HEK293 (cell line): Measurements from ENCODE around the gene ATP23.

ENCODE experiments used
- CTCF ChIA-PET: fragments of 350-600 bp; formaldehyde crosslinking; extraction: SDS; loops from one replicate; lab custom pipeline; 2021; ENCODE audit warnings: antibody characterized with exemption; lab: Yijun Ruan, JAX
- POLR2A ChIA-PET: fragments of 300-600 bp; formaldehyde crosslinking; extraction: SDS; loops from one replicate; lab custom pipeline; 2020; ENCODE audit warnings: antibody characterized with exemption, inconsistent platforms; lab: Yijun Ruan, JAX
- H3K27ac ChIP-seq: fragments of 200-500 bp; sonication (Bioruptor generic); 2 replicates; pipeline ENCODE4 v1.5.1; 2014; ENCODE audit warnings: low read depth, low read length, control low read depth, inconsistent platforms; ENCODE audit errors: extremely low read depth
- H3K36me3 ChIP-seq, 2 experiments: fragments of 200-500 bp in 1 of 2; sonication (Bioruptor generic) in 1 of 2; 1 replicate in 1 of 2; 2 replicates in 1 of 2; pipeline ENCODE4 v1.5.1; 2014 to 2017; ENCODE audit warnings: inconsistent platforms in 2 of 2, low read length in 2 of 2; ENCODE audit not compliant: control insufficient read depth in 2 of 2, insufficient read depth in 1 of 2
- H3K4me1 ChIP-seq: fragments of 200-500 bp; sonication (Bioruptor generic); 2 replicates; pipeline ENCODE4 v1.5.1; 2014; ENCODE audit warnings: mild to moderate bottlenecking, low read length, inconsistent platforms; ENCODE audit not compliant: control insufficient read depth, insufficient read depth
- H3K4me3 ChIP-seq: 2 replicates; pipeline ENCODE4 v1.5.1; 2011; ENCODE audit warnings: low read depth, mild to moderate bottlenecking, control low read depth, low read length, moderate library complexity
- H3K9me3 ChIP-seq: fragments of 200-500 bp; sonication (Bioruptor generic); 2 replicates; pipeline ENCODE4 v1.5.1; 2014; ENCODE audit warnings: low read depth, low read length, inconsistent platforms; ENCODE audit not compliant: control insufficient read depth, insufficient read depth
- EGR2 ChIP-seq: fragments of 450-650 bp; formaldehyde crosslinking; IDR thresholded peaks from 2 replicates; pipeline ENCODE4 v1.5.1; 2016; ENCODE audit warnings: low read depth, missing biosample characterization, missing genetic modification characterization
- PRDM1 ChIP-seq: fragments of 450-650 bp; formaldehyde crosslinking; IDR thresholded peaks from 2 replicates; pipeline ENCODE4; 2016; ENCODE audit warnings: missing biosample characterization, missing genetic modification characterization
- PRDM2 ChIP-seq: fragments of 450-650 bp; formaldehyde crosslinking; IDR thresholded peaks from 2 replicates; pipeline ENCODE4 v1.5.1; 2016; ENCODE audit warnings: missing biosample characterization, missing genetic modification characterization, borderline replicate concordance
- REST ChIP-seq: fragments of 450-650 bp; formaldehyde crosslinking; IDR thresholded peaks from 2 replicates; pipeline ENCODE4 v1.5.1; 2016; ENCODE audit warnings: missing biosample characterization, missing genetic modification characterization
- SP2 ChIP-seq: fragments of 450-650 bp; formaldehyde crosslinking; IDR thresholded peaks from 2 replicates; pipeline ENCODE4 v1.5.1; 2016; ENCODE audit warnings: missing biosample characterization, missing genetic modification characterization
- ZIC2 ChIP-seq: fragments of 450-650 bp; formaldehyde crosslinking; IDR thresholded peaks from 2 replicates; pipeline ENCODE4 v1.5.1; 2016; ENCODE audit warnings: missing biosample characterization, missing genetic modification characterization
- ZNF175 ChIP-seq: fragments of 450-650 bp; formaldehyde crosslinking; IDR thresholded peaks from 2 replicates; pipeline ENCODE4 v1.5.1; 2016; ENCODE audit warnings: missing biosample characterization, missing genetic modification characterization
- ZNF211 ChIP-seq: fragments of 450-650 bp; formaldehyde crosslinking; IDR thresholded peaks from 2 replicates; pipeline ENCODE4 v1.5.1; 2016; ENCODE audit warnings: low read depth, missing biosample characterization, missing genetic modification characterization
- ZNF37A ChIP-seq: fragments of 450-650 bp; IDR thresholded peaks from 2 replicates; pipeline ENCODE4 v1.5.1; 2018; ENCODE audit warnings: missing biosample characterization, missing genetic modification characterization
- ZNF501 ChIP-seq: fragments of 450-650 bp; formaldehyde crosslinking; IDR thresholded peaks from 2 replicates; pipeline ENCODE4 v1.5.1; 2016; ENCODE audit warnings: missing biosample characterization, missing genetic modification characterization
- ZNF514 ChIP-seq: fragments of 450-650 bp; formaldehyde crosslinking; IDR thresholded peaks from 2 replicates; pipeline ENCODE4 v1.5.1; 2016; ENCODE audit warnings: missing biosample characterization, missing genetic modification characterization
- ZNF518A ChIP-seq: fragments of 450-650 bp; formaldehyde crosslinking; conservative IDR thresholded peaks from 2 replicates; pipeline ENCODE4 v1.5.1; 2016; ENCODE audit warnings: low read depth, missing biosample characterization, missing genetic modification characterization
- ZNF558 ChIP-seq: fragments of 450-650 bp; formaldehyde crosslinking; IDR thresholded peaks from 2 replicates; pipeline ENCODE4 v1.5.1; 2016; ENCODE audit warnings: missing biosample characterization, missing genetic modification characterization
- ZNF561 ChIP-seq: fragments of 450-650 bp; IDR thresholded peaks from 2 replicates; pipeline ENCODE4 v1.5.1; 2018; ENCODE audit warnings: missing biosample characterization, missing genetic modification characterization, borderline replicate concordance
- ZNF704 ChIP-seq: fragments of 450-650 bp; formaldehyde crosslinking; IDR thresholded peaks from 2 replicates; pipeline ENCODE4 v1.5.1; 2016; ENCODE audit warnings: missing biosample characterization, missing genetic modification characterization
- ZNF707 ChIP-seq: fragments of 450-650 bp; formaldehyde crosslinking; IDR thresholded peaks from 2 replicates; pipeline ENCODE4 v1.5.1; 2016; ENCODE audit warnings: missing biosample characterization, missing genetic modification characterization
- ZNF791 ChIP-seq: fragments of 450-650 bp; formaldehyde crosslinking; IDR thresholded peaks from 2 replicates; pipeline ENCODE4 v1.5.1; 2016; ENCODE audit warnings: missing biosample characterization, missing genetic modification characterization

ATP23 gene

GRCh38 chr12:57993834-57994233 lies 52.5 kb downstream of the ATP23 start:
- CTCF ChIA-PET = interaction anchor here (0.6 to 1.4 kb wide), 3 partner anchors 11 to 636 kb away, joined by 3 to 12 read pairs (median 3); no protein-coding TSS in a partner anchor
- Histone ChIP-seq H3K36me3 (no peaks in the 10 kb centered on the region), H3K27ac (no peak overlapping the region), H3K4me1 (no peaks in the 10 kb centered on the region), H3K9me3 (no peaks in the 10 kb centered on the region), H3K4me3 (no peak overlapping the region)
- POLR2A ChIA-PET = no interaction called here
- TF ChIP-seq SP2 = no peak

GRCh38 chr12:57996520-57996919 lies 55.2 kb downstream of the ATP23 start:
- Histone ChIP-seq H3K36me3 (no peaks in the 10 kb centered on the region), H3K4me1 (no peaks in the 10 kb centered on the region), H3K27ac (no peak overlapping the region), H3K9me3 (no peaks in the 10 kb centered on the region), H3K4me3 (no peak overlapping the region)
- TF ChIP-seq EGR2 (tag by site-specific recombination) (no peak), ZNF501 (tag by site-specific recombination) (no peak), ZNF37A (tag by site-specific recombination) (no peak), PRDM2 (tag by site-specific recombination) (no peak), ZIC2 (tag by site-specific recombination) (no peak), PRDM1 (no peak), ZNF707 (tag by site-specific recombination) (no peak), ZNF791 (tag by site-specific recombination) (no peak), ZNF561 (tag by site-specific recombination) (no peak), ZNF518A (tag by site-specific recombination) (no peak)
- CTCF ChIA-PET = no interaction called here
- POLR2A ChIA-PET = no interaction called here

GRCh38 chr12:57998251-57998650 lies 56.9 kb downstream of the ATP23 start:
- POLR2A ChIA-PET = no interaction called here
- H3K36me3 ChIP-seq = no peaks in the 10 kb centered on the region
- CTCF ChIA-PET = interaction anchor here (0.7 kb wide), 1 partner anchor 99 kb away, joined by 3 read pairs; no protein-coding TSS in a partner anchor
- no peak overlapping the region for H3K4me3 ChIP-seq
- no peaks in the 10 kb centered on the region for H3K9me3 ChIP-seq
- no peaks in the 10 kb centered on the region for H3K4me1 ChIP-seq
- H3K27ac ChIP-seq = no peak overlapping the region
- TF ChIP-seq ZNF175 (tag by site-specific recombination) (no peak), ZNF558 (tag by site-specific recombination) (no peak), REST (no peak), ZNF514 (tag by site-specific recombination) (no peak), ZNF704 (no peak), ZNF211 (tag by site-specific recombination) (no peak)
